Tibial artery (tissue), 4 donors: ENCODE results near the gene ACTN1.

ENCODE experiments used
- DNase-seq, 2 donors: peaks; one replicate each; pipeline ENCODE4 v3.0.0-alpha.2; 2019
- H3K27ac ChIP-seq, 2 donors: fragments of 200-600 bp; sonication (generic) in 1 of 2; 1 replicate in 1 of 2; 2 replicates in 1 of 2; pipeline ENCODE4 v1.5.1; 2018 to 2019; ENCODE audit warnings: mild to moderate bottlenecking in 1 of 2
- H3K27me3 ChIP-seq, 2 donors: fragments of 200-600 bp; sonication (generic) in 1 of 2; one replicate each; pipeline versions ENCODE4 v1.5.1 to v1.6.0; 2016 to 2019
- H3K36me3 ChIP-seq, 3 donors: fragments of 200-600 bp; sonication (generic) in 2 of 3; one replicate each; pipeline ENCODE4 v1.5.1; 2016 to 2019; ENCODE audit warnings: mild to moderate bottlenecking in 2 of 3
- H3K4me1 ChIP-seq, 4 donors: fragments of 200-600 bp; sonication (generic) in 2 of 4; 1 replicate in 3 of 4; 2 replicates in 1 of 4; pipeline ENCODE4 v1.5.1; 2016 to 2019
- H3K4me3 ChIP-seq, 2 donors: fragments of 200-600 bp; sonication (generic) in 1 of 2; 1 replicate in 1 of 2; 2 replicates in 1 of 2; pipeline ENCODE4 v1.5.1; 2018 to 2019; ENCODE audit warnings: mild to moderate bottlenecking in 2 of 2
- H3K9me3 ChIP-seq, 3 donors: fragments of 200-600 bp; sonication (generic) in 1 of 3; one replicate each; pipeline ENCODE4 v1.5.1; 2016 to 2019
- intact Hi-C: fragments of 100-400 bp; cut with DNase I; formaldehyde crosslinking; loops from one replicate; pipeline ENCODE4 v1.15.0; 2023; ENCODE audit warnings: low total_unique reads
- TF ChIP-seq, protein P1 (sequence below), 2 experiments: fragments of 200-600 bp in 1 of 2; fragments of 450-650 bp in 1 of 2; IDR thresholded peaks; one replicate each; pipeline ENCODE4 v1.5.1; 2017 to 2019; ENCODE audit warnings: antibody characterized with exemption in 2 of 2, mild to moderate bottlenecking in 1 of 2, moderate library complexity in 1 of 2

The ACTN1 gene

DNA sequence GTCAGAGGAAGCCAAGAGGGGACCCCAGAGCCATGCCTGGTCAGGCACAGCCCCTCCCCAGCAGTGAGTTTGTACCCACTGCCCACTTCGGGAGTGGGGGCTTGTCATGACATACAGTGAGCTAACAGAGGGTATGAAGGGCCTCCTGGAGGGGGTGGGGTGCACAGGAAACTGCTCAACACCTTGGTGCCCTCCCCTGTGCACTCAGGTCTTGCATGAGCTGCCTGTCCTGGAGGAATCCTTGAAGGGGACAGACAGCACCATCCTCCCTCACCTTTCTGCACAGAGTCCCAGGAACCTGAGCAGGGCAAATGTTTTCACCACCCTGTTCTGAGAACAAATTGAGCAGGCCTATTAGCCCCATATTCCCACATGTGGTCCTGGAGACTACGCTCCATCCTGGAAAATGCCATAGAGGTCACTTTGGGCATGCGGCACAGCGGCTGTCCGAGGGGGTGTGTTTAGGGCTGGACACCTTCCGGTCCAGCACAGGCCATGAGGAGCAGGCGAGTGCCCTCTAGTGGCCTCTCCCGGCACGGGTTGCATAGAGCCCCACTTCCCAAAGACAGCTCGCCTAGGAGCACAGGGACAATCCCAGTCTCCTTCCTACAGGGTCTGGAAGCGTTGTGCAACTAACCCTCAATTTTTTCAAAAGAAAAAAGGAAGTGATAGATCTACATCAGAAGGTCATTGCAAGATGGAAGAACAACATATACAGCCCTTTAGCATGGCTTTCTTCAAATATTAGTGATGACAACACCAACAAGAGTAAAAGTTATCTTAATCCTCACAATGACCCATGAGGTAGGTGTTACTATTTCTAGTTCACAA lies 154.4 kb downstream of the ACTN1 start:
- Histone ChIP-seq H3K4me1 (peaks cover 0 to 8% (median 3%) of the 10 kb centered on the region in 4 donors), H3K36me3 (no peaks in the 10 kb centered on the region), H3K9me3 (no peaks in the 10 kb centered on the region), H3K27me3 (no peaks in the 10 kb centered on the region), H3K27ac (no peak overlapping the region), H3K4me3 (no peak overlapping the region)
- DNase-seq, result peak; percentile 86 to 90
- intact Hi-C loops, result loop anchor here (5.0 kb wide), 1 partner anchor 892 kb away; no protein-coding TSS in a partner anchor
- TF ChIP-seq, protein P1, sequence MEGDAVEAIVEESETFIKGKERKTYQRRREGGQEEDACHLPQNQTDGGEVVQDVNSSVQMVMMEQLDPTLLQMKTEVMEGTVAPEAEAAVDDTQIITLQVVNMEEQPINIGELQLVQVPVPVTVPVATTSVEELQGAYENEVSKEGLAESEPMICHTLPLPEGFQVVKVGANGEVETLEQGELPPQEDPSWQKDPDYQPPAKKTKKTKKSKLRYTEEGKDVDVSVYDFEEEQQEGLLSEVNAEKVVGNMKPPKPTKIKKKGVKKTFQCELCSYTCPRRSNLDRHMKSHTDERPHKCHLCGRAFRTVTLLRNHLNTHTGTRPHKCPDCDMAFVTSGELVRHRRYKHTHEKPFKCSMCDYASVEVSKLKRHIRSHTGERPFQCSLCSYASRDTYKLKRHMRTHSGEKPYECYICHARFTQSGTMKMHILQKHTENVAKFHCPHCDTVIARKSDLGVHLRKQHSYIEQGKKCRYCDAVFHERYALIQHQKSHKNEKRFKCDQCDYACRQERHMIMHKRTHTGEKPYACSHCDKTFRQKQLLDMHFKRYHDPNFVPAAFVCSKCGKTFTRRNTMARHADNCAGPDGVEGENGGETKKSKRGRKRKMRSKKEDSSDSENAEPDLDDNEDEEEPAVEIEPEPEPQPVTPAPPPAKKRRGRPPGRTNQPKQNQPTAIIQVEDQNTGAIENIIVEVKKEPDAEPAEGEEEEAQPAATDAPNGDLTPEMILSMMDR (IDR thresholded peaks at IDR 0.05), result peak; percentile 82 to 96

DNA sequence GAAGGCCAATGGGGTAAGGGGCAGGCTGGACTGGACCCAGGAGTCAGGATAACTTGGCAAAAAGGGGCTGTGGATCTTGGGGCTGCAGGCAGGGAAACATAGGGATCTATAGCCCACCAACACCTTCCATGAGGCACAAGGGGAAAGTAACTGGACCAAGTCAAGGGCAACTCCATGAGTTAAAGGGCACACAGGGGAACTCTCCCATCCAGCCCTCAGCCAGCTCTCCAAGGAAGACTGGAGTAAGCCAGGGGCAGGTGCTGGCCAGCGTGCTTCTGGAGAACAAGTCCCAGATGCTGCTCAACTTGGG lies 154.9 kb downstream of the ACTN1 start:
- DNase-seq, result no peak
- Histone ChIP-seq H3K4me3 (no peak overlapping the region), H3K36me3 (no peaks in the 10 kb centered on the region), H3K4me1 (peaks cover 0 to 14% (median 7%) of the 10 kb centered on the region in 4 donors), H3K27ac (no peak overlapping the region), H3K27me3 (no peaks in the 10 kb centered on the region), H3K9me3 (no peaks in the 10 kb centered on the region)
- TF ChIP-seq, protein P1 (IDR thresholded peaks at IDR 0.05), result no peak
- intact Hi-C loops, result loop anchor here (5.0 kb wide), 1 partner anchor 892 kb away; no protein-coding TSS in a partner anchor
